ENCODE data around the gene FOSL2.

The FOSL2 gene

GRCh38 chr2:28454016-28454930 lies 61.6 kb downstream of the FOSL2 start:
- Histone ChIP-seq H3K27me3 (replicated peaks; ENCODE audit: insufficient read depth, low read length) (no peaks in the 10 kb centered on the region), H3F3A (ENCODE audit: insufficient read depth, low read length) (no peaks in the 10 kb centered on the region), H3K9me3 (replicated peaks; ENCODE audit: insufficient read depth, low read length) (no peaks in the 10 kb centered on the region), H3K4me3 (ENCODE audit: low read length) (no peak overlapping the region), H3K9me2 (replicated peaks; ENCODE audit: insufficient read depth, low read length) (no peaks in the 10 kb centered on the region), H3K9ac (ENCODE audit: low read length) (no peak overlapping the region), H2AFZ (ENCODE audit: low read length) (no peak overlapping the region), H3K27ac (ENCODE audit: low read length) (no peak overlapping the region), H4K20me1 (ENCODE audit: insufficient read depth, low read length) (no peaks in the 10 kb centered on the region), H3K4me2 (ENCODE audit: low read depth, low read length) (no peak overlapping the region), H3K79me2 (ENCODE audit: low read length) (no peaks in the 10 kb centered on the region), H3K4me1 (ENCODE audit: low read length) (peaks cover 4% of the 10 kb centered on the region; the same call in 1 of the 2 replicates), H3K36me3 (replicated peaks; ENCODE audit: insufficient read depth, low read length) (no peaks in the 10 kb centered on the region)
- no peak for TF ChIP-seq CTCF (IDR thresholded peaks at IDR 0.05; ENCODE audit: low read length)
- DNase-seq, result no peak

GRCh38 chr2:28457237-28457636 lies 64.6 kb downstream of the FOSL2 start:
- H3K79me2 ChIP-seq (ENCODE audit: low read length), result no peaks in the 10 kb centered on the region
- TF ChIP-seq CTCF (IDR thresholded peaks at IDR 0.05; ENCODE audit: low read length) (no peak), EZH2phosphoT487 (IDR thresholded peaks at IDR 0.05; ENCODE audit: low read length) (no peak), EZH2 (optimal IDR thresholded peaks at IDR 0.05; ENCODE audit: low read depth, low read length) (no peak)
- no peaks in the 10 kb centered on the region for H3K9me3 ChIP-seq (replicated peaks; ENCODE audit: insufficient read depth, low read length)
- H3F3A ChIP-seq (ENCODE audit: insufficient read depth, low read length), result no peaks in the 10 kb centered on the region
- no peak overlapping the region for H2AFZ ChIP-seq (ENCODE audit: low read length)
- H3K4me2 ChIP-seq (ENCODE audit: low read depth, low read length), result no peak overlapping the region
- H3K36me3 ChIP-seq (replicated peaks; ENCODE audit: insufficient read depth, low read length), result no peaks in the 10 kb centered on the region
- H3K4me3 ChIP-seq (ENCODE audit: low read length), result no peak overlapping the region
- H4K20me1 ChIP-seq (ENCODE audit: insufficient read depth, low read length), result no peaks in the 10 kb centered on the region
- peaks cover 4% of the 10 kb centered on the region; the same call in 1 of the 2 replicates for H3K4me1 ChIP-seq (ENCODE audit: low read length)
- no peaks in the 10 kb centered on the region for H3K27me3 ChIP-seq (replicated peaks; ENCODE audit: insufficient read depth, low read length)
- DNase-seq, result no peak
- no peaks in the 10 kb centered on the region for H3K9me2 ChIP-seq (replicated peaks; ENCODE audit: insufficient read depth, low read length)
- H3K9ac ChIP-seq (ENCODE audit: low read length), result no peak overlapping the region
- H3K27ac ChIP-seq (ENCODE audit: low read length), result no peak overlapping the region

GRCh38 chr2:28461056-28461455 lies 68.4 kb downstream of the FOSL2 start:
- Histone ChIP-seq H3K79me2 (ENCODE audit: low read length) (no peaks in the 10 kb centered on the region), H3K4me1 (ENCODE audit: low read length) (peaks cover 4% of the 10 kb centered on the region; the same call in 1 of the 2 replicates), H3K27ac (ENCODE audit: low read length) (no peak overlapping the region), H2AFZ (ENCODE audit: low read length) (no peak overlapping the region), H3K4me3 (ENCODE audit: low read length) (no peak overlapping the region), H3K36me3 (replicated peaks; ENCODE audit: insufficient read depth, low read length) (no peaks in the 10 kb centered on the region), H3K9ac (ENCODE audit: low read length) (no peak overlapping the region), H4K20me1 (ENCODE audit: insufficient read depth, low read length) (no peaks in the 10 kb centered on the region), H3K4me2 (ENCODE audit: low read depth, low read length) (no peak overlapping the region), H3K27me3 (replicated peaks; ENCODE audit: insufficient read depth, low read length) (no peaks in the 10 kb centered on the region), H3K9me2 (replicated peaks; ENCODE audit: insufficient read depth, low read length) (no peaks in the 10 kb centered on the region), H3F3A (ENCODE audit: insufficient read depth, low read length) (no peaks in the 10 kb centered on the region), H3K9me3 (replicated peaks; ENCODE audit: insufficient read depth, low read length) (no peaks in the 10 kb centered on the region)
- no peak for DNase-seq
- TF ChIP-seq CTCF (IDR thresholded peaks at IDR 0.05; ENCODE audit: low read length) (no peak), EZH2 (optimal IDR thresholded peaks at IDR 0.05; ENCODE audit: low read depth, low read length) (no peak), EZH2phosphoT487 (IDR thresholded peaks at IDR 0.05; ENCODE audit: low read length) (no peak)
